GM12878 (cell line): ENCODE data around the gene CHRM1. TPM values are rescaled to one million over a fixed set of nuclear protein-coding genes. Genes with fewer than 3 reads are reported as not detected.

Experiments used
- ATF7 ChIP-seq: fragments of 450-650 bp; IDR thresholded peaks from 2 replicates; pipeline ENCODE4 v1.6.1; 2016; ENCODE audit warnings: low read depth, mild to moderate bottlenecking
- BHLHE40 ChIP-seq, 2 experiments: fragments of 450-650 bp in 1 of 2; IDR thresholded peaks; 2 replicates each; pipeline ENCODE4 v1.6.1; 2011 to 2017; ENCODE audit warnings: low read depth in 2 of 2, borderline replicate concordance in 1 of 2, improper control_type of control experiment in 1 of 2, low read length in 1 of 2, mild to moderate bottlenecking in 1 of 2
- CHD2 ChIP-seq: IDR thresholded peaks from 2 replicates; pipeline ENCODE4 v1.6.1; 2011; ENCODE audit warnings: low read depth, low read length, improper control_type of control experiment, borderline replicate concordance
- DPF2 ChIP-seq: fragments of 450-650 bp; IDR thresholded peaks from 2 replicates; pipeline ENCODE4 v1.6.1; 2017; ENCODE audit warnings: mild to moderate bottlenecking
- EGR1 ChIP-seq, 2 experiments: IDR thresholded peaks; 1 replicate in 1 of 2; 2 replicates in 1 of 2; pipeline ENCODE4 v1.6.1; 2011 to 2012; ENCODE audit warnings: low read depth in 2 of 2, low read length in 2 of 2, borderline replicate concordance in 1 of 2, mild to moderate bottlenecking in 1 of 2, moderate library complexity in 1 of 2
- FOXM1 ChIP-seq: IDR thresholded peaks from 2 replicates; pipeline ENCODE4 v1.6.1; 2012; ENCODE audit warnings: low read depth, mild to moderate bottlenecking, inconsistent platforms, low read length, moderate library complexity
- GATAD2B ChIP-seq: fragments of 450-650 bp; conservative IDR thresholded peaks from 2 replicates; pipeline ENCODE4 v1.6.1; 2017; ENCODE audit warnings: low read depth, mild to moderate bottlenecking, moderate library complexity
- IKZF2 ChIP-seq, 2 experiments: fragments of 450-650 bp; IDR thresholded peaks; 2 replicates each; pipeline ENCODE4 v1.6.1; 2017; ENCODE audit warnings: mild to moderate bottlenecking in 2 of 2, moderate library complexity in 2 of 2
- LARP7 ChIP-seq: fragments of 450-650 bp; IDR thresholded peaks from 2 replicates; pipeline ENCODE4 v1.6.1; 2017; ENCODE audit warnings: mild to moderate bottlenecking
- MYB ChIP-seq: fragments of 150-350 bp; IDR thresholded peaks from 2 replicates; pipeline ENCODE4 v1.6.1; 2014; ENCODE audit warnings: mild to moderate bottlenecking, low read depth, low read length, borderline replicate concordance
- MYC ChIP-seq: IDR thresholded peaks from 2 replicates; pipeline ENCODE4 v1.6.1; 2011; ENCODE audit warnings: mild to moderate bottlenecking, low read length, moderate library complexity, inconsistent platforms; ENCODE audit not compliant: insufficient read depth, insufficient replicate concordance, insufficient read length, severe bottlenecking
- NR2C2 ChIP-seq: IDR thresholded peaks from 2 replicates; pipeline ENCODE4 v1.6.1; 2011; ENCODE audit warnings: borderline replicate concordance, low read depth; ENCODE audit not compliant: control insufficient read depth, insufficient read length
- POLR2A ChIP-seq: IDR thresholded peaks from 2 replicates; pipeline ENCODE4 v1.6.1; 2011; ENCODE audit warnings: low read depth, mild to moderate bottlenecking, low read length
- RAD21 ChIP-seq: IDR thresholded peaks from 2 replicates; pipeline ENCODE4 v1.6.1; 2011; ENCODE audit warnings: mild to moderate bottlenecking, low read depth, low read length, moderate library complexity; ENCODE audit not compliant: insufficient read depth
- RB1 ChIP-seq: fragments of 450-650 bp; formaldehyde crosslinking; IDR thresholded peaks from 2 replicates; pipeline ENCODE4 v1.6.1; 2017; ENCODE audit warnings: mild to moderate bottlenecking, borderline replicate concordance
- TAF1 ChIP-seq: IDR thresholded peaks from 2 replicates; pipeline ENCODE4 v1.6.1; 2011; ENCODE audit warnings: mild to moderate bottlenecking, low read depth, low read length, borderline replicate concordance
- ZBED1 ChIP-seq: IDR thresholded peaks from 2 replicates; pipeline ENCODE4 v1.6.1; 2016; ENCODE audit warnings: borderline replicate concordance
- polyA plus RNA-seq, 11 experiments: library from polyadenylated mRNA; depleted of rRNA in 4 of 11; unstranded in 6 of 11; stranded (reverse) in 5 of 11; fragments of >200 nt; fragmentation: Nextera tagmentation in 4 of 11; fragmentation: Illumina TruSeq in 1 of 11; extraction: Ambion mirVana in 4 of 11; extraction: Trizol in 1 of 11; gene quantifications; 1 replicate in 1 of 11; 2 replicates in 10 of 11; pipeline versions ENCODE4 v1.2.1 to v1.2.3, GENCODE V29; 2011 to 2016; ENCODE audit warnings: inconsistent platforms in 2 of 11, missing spikeins in 2 of 11, low read depth in 1 of 11
- total RNA-seq, 4 experiments: library from RNA; depleted of rRNA in 3 of 4; stranded (reverse); fragments of >200 nt in 3 of 4; fragmentation: Illumina TruSeq in 1 of 4; extraction: Trizol in 1 of 4; gene quantifications; 2 replicates each; pipeline versions ENCODE4 v1.2.1 to v1.2.3, GENCODE V29; 2013 to 2021
- TF ChIP-seq, protein P1 (sequence below): fragments of 450-650 bp; IDR thresholded peaks from 2 replicates; pipeline ENCODE4 v1.6.1; 2016; ENCODE audit warnings: mild to moderate bottlenecking
- TF ChIP-seq, protein P2 (sequence below), 3 experiments: IDR thresholded peaks in 2 of 3; conservative IDR thresholded peaks in 1 of 3; 2 replicates each; pipeline ENCODE4 v1.5.1; 2011; ENCODE audit warnings: low read depth in 3 of 3, low read length in 3 of 3, mild to moderate bottlenecking in 3 of 3, control low read depth in 2 of 3, moderate library complexity in 2 of 3, inconsistent platforms in 1 of 3, mixed read lengths in 1 of 3; ENCODE audit not compliant: control insufficient read depth in 2 of 3, insufficient read depth in 1 of 3; ENCODE audit errors: extremely low read depth in 1 of 3
- TF ChIP-seq, protein P3 (sequence below): fragments of 450-650 bp; IDR thresholded peaks from 2 replicates; pipeline ENCODE4 v1.6.1; 2017; ENCODE audit warnings: mild to moderate bottlenecking, low read depth, inconsistent platforms; ENCODE audit not compliant: poor library complexity, severe bottlenecking
- TF ChIP-seq, protein P4 (sequence below): fragments of 450-650 bp; conservative IDR thresholded peaks from 2 replicates; pipeline ENCODE4 v1.6.1; 2017; ENCODE audit warnings: mild to moderate bottlenecking, moderate library complexity

Gene CHRM1
- total and polyA plus RNA-seq, 10 of the 15 experiments (the other 5 are each of a cell fraction or from before 2014, with no cell fraction given), result not detected

DNA sequence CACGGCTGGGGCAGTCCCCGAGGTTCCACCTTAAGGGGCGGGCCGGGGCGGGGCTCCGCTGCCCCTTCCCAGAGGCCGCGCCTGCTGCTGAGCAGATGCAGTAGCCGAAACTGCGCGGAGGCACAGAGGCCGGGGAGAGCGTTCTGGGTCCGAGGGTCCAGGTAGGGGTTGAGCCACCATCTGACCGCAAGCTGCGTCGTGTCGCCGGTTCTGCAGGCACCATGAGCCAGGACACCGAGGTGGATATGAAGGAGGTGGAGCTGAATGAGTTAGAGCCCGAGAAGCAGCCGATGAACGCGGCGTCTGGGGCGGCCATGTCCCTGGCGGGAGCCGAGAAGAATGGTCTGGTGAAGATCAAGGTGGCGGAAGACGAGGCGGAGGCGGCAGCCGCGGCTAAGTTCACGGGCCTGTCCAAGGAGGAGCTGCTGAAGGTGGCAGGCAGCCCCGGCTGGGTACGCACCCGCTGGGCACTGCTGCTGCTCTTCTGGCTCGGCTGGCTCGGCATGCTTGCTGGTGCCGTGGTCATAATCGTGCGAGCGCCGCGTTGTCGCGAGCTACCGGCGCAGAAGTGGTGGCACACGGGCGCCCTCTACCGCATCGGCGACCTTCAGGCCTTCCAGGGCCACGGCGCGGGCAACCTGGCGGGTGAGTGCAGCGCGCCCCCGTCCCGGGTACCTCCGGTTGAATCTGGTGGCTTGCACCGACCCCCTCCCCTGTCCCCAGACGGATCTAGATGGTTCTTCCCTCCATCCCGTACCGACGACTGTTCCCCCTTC is 40.2 kb downstream of the CHRM1 start, which contains the start of gene SLC3A2 (continued):
- TF ChIP-seq, protein P1, sequence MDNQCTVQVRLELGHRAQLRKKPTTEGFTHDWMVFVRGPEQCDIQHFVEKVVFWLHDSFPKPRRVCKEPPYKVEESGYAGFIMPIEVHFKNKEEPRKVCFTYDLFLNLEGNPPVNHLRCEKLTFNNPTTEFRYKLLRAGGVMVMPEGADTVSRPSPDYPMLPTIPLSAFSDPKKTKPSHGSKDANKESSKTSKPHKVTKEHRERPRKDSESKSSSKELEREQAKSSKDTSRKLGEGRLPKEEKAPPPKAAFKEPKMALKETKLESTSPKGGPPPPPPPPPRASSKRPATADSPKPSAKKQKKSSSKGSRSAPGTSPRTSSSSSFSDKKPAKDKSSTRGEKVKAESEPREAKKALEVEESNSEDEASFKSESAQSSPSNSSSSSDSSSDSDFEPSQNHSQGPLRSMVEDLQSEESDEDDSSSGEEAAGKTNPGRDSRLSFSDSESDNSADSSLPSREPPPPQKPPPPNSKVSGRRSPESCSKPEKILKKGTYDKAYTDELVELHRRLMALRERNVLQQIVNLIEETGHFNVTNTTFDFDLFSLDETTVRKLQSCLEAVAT, result peak; percentile 91
- peak; percentile 70; the same call in 1 of the 2 replicates for TF ChIP-seq DPF2
- TF ChIP-seq, protein P2, sequence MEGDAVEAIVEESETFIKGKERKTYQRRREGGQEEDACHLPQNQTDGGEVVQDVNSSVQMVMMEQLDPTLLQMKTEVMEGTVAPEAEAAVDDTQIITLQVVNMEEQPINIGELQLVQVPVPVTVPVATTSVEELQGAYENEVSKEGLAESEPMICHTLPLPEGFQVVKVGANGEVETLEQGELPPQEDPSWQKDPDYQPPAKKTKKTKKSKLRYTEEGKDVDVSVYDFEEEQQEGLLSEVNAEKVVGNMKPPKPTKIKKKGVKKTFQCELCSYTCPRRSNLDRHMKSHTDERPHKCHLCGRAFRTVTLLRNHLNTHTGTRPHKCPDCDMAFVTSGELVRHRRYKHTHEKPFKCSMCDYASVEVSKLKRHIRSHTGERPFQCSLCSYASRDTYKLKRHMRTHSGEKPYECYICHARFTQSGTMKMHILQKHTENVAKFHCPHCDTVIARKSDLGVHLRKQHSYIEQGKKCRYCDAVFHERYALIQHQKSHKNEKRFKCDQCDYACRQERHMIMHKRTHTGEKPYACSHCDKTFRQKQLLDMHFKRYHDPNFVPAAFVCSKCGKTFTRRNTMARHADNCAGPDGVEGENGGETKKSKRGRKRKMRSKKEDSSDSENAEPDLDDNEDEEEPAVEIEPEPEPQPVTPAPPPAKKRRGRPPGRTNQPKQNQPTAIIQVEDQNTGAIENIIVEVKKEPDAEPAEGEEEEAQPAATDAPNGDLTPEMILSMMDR (IDR thresholded peaks at IDR 0.05 in 2 of 3, conservative IDR thresholded peaks at IDR 0.05 in 1 of 3; ENCODE audit: control insufficient read depth in 2 of 3, extremely low read depth in 1 of 3, insufficient read depth in 1 of 3, low read depth in 3 of 3, low read length in 3 of 3), result peak; percentile 64 to 86 (median 83)
- TF ChIP-seq FOXM1, result no peak
- no peak for TF ChIP-seq NR2C2
- TF ChIP-seq, protein P3, sequence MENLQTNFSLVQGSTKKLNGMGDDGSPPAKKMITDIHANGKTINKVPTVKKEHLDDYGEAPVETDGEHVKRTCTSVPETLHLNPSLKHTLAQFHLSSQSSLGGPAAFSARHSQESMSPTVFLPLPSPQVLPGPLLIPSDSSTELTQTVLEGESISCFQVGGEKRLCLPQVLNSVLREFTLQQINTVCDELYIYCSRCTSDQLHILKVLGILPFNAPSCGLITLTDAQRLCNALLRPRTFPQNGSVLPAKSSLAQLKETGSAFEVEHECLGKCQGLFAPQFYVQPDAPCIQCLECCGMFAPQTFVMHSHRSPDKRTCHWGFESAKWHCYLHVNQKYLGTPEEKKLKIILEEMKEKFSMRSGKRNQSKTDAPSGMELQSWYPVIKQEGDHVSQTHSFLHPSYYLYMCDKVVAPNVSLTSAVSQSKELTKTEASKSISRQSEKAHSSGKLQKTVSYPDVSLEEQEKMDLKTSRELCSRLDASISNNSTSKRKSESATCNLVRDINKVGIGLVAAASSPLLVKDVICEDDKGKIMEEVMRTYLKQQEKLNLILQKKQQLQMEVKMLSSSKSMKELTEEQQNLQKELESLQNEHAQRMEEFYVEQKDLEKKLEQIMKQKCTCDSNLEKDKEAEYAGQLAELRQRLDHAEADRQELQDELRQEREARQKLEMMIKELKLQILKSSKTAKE, result no peak
- no peak for TF ChIP-seq MYB
- peak; percentile 88 for TF ChIP-seq GATAD2B
- TF ChIP-seq RB1, result peak; percentile 75; the same call in 1 of the 2 replicates
- peak; percentile 91; the same call in 1 of the 2 replicates for TF ChIP-seq ZBED1
- TF ChIP-seq, protein P4, sequence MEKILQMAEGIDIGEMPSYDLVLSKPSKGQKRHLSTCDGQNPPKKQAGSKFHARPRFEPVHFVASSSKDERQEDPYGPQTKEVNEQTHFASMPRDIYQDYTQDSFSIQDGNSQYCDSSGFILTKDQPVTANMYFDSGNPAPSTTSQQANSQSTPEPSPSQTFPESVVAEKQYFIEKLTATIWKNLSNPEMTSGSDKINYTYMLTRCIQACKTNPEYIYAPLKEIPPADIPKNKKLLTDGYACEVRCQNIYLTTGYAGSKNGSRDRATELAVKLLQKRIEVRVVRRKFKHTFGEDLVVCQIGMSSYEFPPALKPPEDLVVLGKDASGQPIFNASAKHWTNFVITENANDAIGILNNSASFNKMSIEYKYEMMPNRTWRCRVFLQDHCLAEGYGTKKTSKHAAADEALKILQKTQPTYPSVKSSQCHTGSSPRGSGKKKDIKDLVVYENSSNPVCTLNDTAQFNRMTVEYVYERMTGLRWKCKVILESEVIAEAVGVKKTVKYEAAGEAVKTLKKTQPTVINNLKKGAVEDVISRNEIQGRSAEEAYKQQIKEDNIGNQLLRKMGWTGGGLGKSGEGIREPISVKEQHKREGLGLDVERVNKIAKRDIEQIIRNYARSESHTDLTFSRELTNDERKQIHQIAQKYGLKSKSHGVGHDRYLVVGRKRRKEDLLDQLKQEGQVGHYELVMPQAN, result peak; percentile 87
- TF ChIP-seq EGR1 (IDR thresholded peaks at IDR 0.05; ENCODE audit: borderline replicate concordance in 1 of 2, low read depth in 2 of 2, low read length in 2 of 2), result no peak; a peak in 1 of 3 replicates
- TF ChIP-seq RAD21, result peak; percentile 58
- TF ChIP-seq TAF1, result peak; percentile 86
- peak; percentile 94 for TF ChIP-seq POLR2A
- peak; percentile 94 for TF ChIP-seq LARP7
- TF ChIP-seq MYC, result peak; percentile 81
- TF ChIP-seq BHLHE40 (IDR thresholded peaks at IDR 0.05; ENCODE audit: borderline replicate concordance in 1 of 2, low read depth in 2 of 2, low read length in 1 of 2), result peak in 1 of 2 experiments; percentile 31; a peak in 2 of 4 replicates
- peak; percentile 77 for TF ChIP-seq CHD2
- no peak; the same call in 1 of the 2 replicates for TF ChIP-seq ATF7
- TF ChIP-seq IKZF2 (IDR thresholded peaks at IDR 0.05), result 0 out of 4 replicates have a peak, but pooled peaks of 1 of the 2 experiments have one; percentile 12
